BJ (cell line): ENCODE results near the gene ANKUB1. TPM values are rescaled to one million over a fixed set of nuclear protein-coding genes. Genes with fewer than 3 reads are reported as not detected.

ENCODE experiments used
- CTCF ChIA-PET: fragments of 350-600 bp; formaldehyde crosslinking; extraction: SDS; loops from one replicate; lab custom pipeline; 2021; ENCODE audit warnings: antibody characterized with exemption, inconsistent platforms; lab: Yijun Ruan, JAX
- POLR2A ChIA-PET: fragments of 300-600 bp; sonication (Branson Sonifier 250); formaldehyde crosslinking; extraction: SDS; loops from one replicate; lab custom pipeline; 2021; ENCODE audit warnings: antibody characterized with exemption; lab: Charles Lee
- DNase-seq: peaks from one replicate; pipeline ENCODE4 v3.0.0-alpha.2; 2011; ENCODE audit warnings: low read depth
- H3K27me3 ChIP-seq: 2 replicates; pipeline ENCODE4 v1.6.0; 2011; ENCODE audit warnings: low read length; ENCODE audit not compliant: control insufficient read depth, insufficient read depth
- H3K36me3 ChIP-seq: 2 replicates; pipeline ENCODE4 v1.5.1; 2011; ENCODE audit warnings: low read length; ENCODE audit not compliant: control insufficient read depth, insufficient read depth
- H3K4me3 ChIP-seq: 2 replicates; pipeline ENCODE4 v1.5.1; 2011; ENCODE audit warnings: low read depth, mild to moderate bottlenecking, control low read depth, low read length
- CTCF ChIP-seq: IDR thresholded peaks from 2 replicates; pipeline ENCODE4 v1.5.1; 2011; ENCODE audit warnings: low read depth, mild to moderate bottlenecking, control low read depth, inconsistent platforms, low read length, moderate library complexity; ENCODE audit not compliant: insufficient read depth
- polyA plus RNA-seq: library from polyadenylated mRNA; depleted of rRNA; stranded (reverse); fragments of >200 nt; gene quantifications from 2 replicates; pipeline ENCODE4 v1.2.3, GENCODE V29; 2011; rRNA removed
- small RNA-seq: library from RNA; depleted of rRNA; stranded (forward); fragments of <200 nt; gene quantifications from one replicate; pipeline ENCODE3, GENCODE V24; 2012; ENCODE audit warnings: low replicate concordance, low read depth; ENCODE audit not compliant: insufficient read length

Gene ANKUB1
- polyA plus RNA-seq, 1 experiment: not detected

GRCh38 chr3:149716984-149717383, 75.4 kb downstream of the ANKUB1 start:
- CTCF ChIA-PET: interaction anchor here (0.6 to 2.9 kb wide), 33 partner anchors 9 to 227 kb away, joined by 3 to 25 read pairs (median 5); partner anchors contain the start of genes COMMD2 and WWTR1
- Histone ChIP-seq H3K36me3 (no peaks in the 10 kb centered on the region), H3K27me3 (no peaks in the 10 kb centered on the region), H3K4me3 (no peak overlapping the region)
- POLR2A ChIA-PET: no interaction called here
- no peak for TF ChIP-seq CTCF
- DNase-seq: no peak

GRCh38 chr3:149715247-149715646, 77.1 kb downstream of the ANKUB1 start:
- CTCF ChIA-PET: interaction anchor here (0.6 to 1.5 kb wide), 3 partner anchors 185 to 205 kb away, joined by 3 to 6 read pairs (median 3); no protein-coding TSS in a partner anchor
- no peaks in the 10 kb centered on the region for H3K36me3 ChIP-seq
- no peak for TF ChIP-seq CTCF
- POLR2A ChIA-PET: no interaction called here
- H3K4me3 ChIP-seq: no peak overlapping the region
- H3K27me3 ChIP-seq: no peaks in the 10 kb centered on the region
- no peak for DNase-seq

DNA sequence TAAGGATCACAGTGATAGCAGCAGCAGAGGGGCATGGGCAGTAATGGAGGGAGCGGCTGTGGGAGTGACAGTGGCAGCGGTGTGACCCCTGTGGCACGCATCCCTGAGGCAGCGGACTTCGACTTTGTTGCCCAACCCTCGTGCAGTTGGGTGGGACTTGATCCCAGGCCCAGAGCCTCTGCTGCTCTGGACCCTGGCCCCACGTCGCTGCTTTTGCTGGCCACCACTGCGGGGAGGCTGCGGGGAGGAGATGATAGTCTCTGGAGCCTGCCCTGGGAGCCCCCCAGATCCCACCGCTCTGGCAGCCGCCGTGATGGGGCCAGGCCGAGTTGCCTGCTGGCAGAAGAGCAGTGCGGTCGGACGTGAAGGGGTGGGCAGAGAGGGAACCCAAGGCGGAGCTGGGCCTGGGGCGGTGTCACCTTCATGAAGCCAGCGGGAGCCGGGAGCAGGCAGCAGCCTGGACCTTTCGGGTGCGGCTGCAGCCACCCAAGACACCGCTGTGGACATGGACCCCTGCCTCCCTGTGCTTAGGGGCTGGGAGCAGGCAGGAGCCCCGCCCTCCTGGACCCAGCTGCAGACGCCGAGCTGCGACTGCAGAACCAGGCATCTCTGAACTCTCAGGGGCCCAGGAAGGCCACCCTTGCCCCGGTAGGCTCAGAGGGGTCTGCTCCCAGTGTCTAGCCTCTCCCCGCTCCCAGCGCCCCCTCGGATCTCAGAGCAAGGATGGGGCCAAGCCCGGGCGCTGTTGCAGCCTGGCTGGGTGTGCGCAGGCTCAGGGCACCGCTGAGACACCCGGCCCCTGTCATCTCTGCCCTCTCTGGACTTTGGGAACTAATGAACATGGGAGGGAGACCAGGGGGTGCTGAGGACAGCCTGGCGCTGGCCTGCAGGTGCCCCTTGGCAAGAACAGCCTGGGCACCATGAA, 78.4 kb downstream of the ANKUB1 start:
- CTCF ChIA-PET: interaction anchor here (0.6 to 1.5 kb wide), 2 partner anchors 183 to 201 kb away, joined by 3 to 6 read pairs; no protein-coding TSS in a partner anchor

More for the DNA sequence above, 78.4 kb downstream of the ANKUB1 start:
- TF ChIP-seq CTCF: no peak
- H3K27me3 ChIP-seq: no peaks in the 10 kb centered on the region
- DNase-seq: no peak
- POLR2A ChIA-PET: no interaction called here
- H3K36me3 ChIP-seq: no peaks in the 10 kb centered on the region
- no peak overlapping the region for H3K4me3 ChIP-seq

Small RNA genes within 50 kb of the gene (small RNA-seq; reads per million reads assigned to genes)
- gene RNU6-507P: not detected

Other genes with a start within 250 kb of the ANKUB1 start
- 94.5 and 119 TPM in 2 replicates for gene WWTR1, start 134.5 kb downstream of the ANKUB1 start, polyA plus RNA-seq
- gene COMMD2, start 40.1 kb downstream of the ANKUB1 start, polyA plus RNA-seq: 31.2 and 39.8 TPM in 2 replicates
- 30.7 and 54.1 TPM in 2 replicates for gene RNF13, start 20.7 kb upstream of the ANKUB1 start, polyA plus RNA-seq
- 195 and 307 TPM in 2 replicates for gene PFN2, start 178.3 kb upstream of the ANKUB1 start, polyA plus RNA-seq